Ovary (tissue), 3 donors: ENCODE data around the gene KLC1.

Experiments used
- POLR2A ChIP-seq: fragments of 450-650 bp; IDR thresholded peaks from one replicate; pipeline ENCODE4 v1.6.1; 2017; ENCODE audit warnings: antibody characterized with exemption, mild to moderate bottlenecking, moderate library complexity
- TF ChIP-seq, protein P1 (sequence below), 3 donors: fragments of 450-650 bp in 2 of 3; fragments of 200-600 bp in 1 of 3; IDR thresholded peaks; one replicate each; pipeline versions ENCODE4 v1.5.1 to v1.8.0; 2016 to 2022; ENCODE audit warnings: antibody characterized with exemption in 3 of 3, mild to moderate bottlenecking in 1 of 3
- donor health status: DM: no; HTN: no; CAD: no.

DNA sequence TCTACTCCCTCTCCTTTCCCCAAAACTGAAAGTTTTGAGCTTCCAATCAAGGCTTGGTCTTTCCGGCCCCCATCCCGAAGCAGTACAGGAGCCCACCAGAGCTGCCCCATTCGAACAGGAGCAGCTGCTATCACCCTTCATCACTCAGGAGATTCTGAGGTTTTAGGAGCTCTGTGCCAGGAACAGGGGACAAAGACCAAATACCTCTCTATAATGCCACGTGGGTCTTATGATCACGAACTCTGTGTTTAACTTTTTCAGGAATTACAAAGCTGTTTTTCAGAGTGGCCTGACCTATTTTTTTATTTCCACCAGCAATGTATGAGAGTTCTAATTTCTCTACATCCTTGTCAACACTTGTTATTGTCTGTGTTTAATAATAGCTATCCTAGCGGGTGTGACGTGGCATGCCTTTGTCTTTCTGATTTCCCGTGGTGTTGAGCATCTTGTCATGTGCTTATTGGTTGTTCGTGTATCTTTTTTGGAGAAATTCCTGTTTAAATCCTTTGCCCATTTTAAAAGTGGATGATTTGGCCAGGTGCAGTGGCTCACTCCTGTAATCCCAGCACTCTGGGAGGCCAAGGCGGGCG, 44.6 kb upstream of the KLC1 start:
- TF ChIP-seq, protein P1, sequence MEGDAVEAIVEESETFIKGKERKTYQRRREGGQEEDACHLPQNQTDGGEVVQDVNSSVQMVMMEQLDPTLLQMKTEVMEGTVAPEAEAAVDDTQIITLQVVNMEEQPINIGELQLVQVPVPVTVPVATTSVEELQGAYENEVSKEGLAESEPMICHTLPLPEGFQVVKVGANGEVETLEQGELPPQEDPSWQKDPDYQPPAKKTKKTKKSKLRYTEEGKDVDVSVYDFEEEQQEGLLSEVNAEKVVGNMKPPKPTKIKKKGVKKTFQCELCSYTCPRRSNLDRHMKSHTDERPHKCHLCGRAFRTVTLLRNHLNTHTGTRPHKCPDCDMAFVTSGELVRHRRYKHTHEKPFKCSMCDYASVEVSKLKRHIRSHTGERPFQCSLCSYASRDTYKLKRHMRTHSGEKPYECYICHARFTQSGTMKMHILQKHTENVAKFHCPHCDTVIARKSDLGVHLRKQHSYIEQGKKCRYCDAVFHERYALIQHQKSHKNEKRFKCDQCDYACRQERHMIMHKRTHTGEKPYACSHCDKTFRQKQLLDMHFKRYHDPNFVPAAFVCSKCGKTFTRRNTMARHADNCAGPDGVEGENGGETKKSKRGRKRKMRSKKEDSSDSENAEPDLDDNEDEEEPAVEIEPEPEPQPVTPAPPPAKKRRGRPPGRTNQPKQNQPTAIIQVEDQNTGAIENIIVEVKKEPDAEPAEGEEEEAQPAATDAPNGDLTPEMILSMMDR (IDR thresholded peaks at IDR 0.05), result no peak
- TF ChIP-seq POLR2A, result no peak
